Stimulated activated CD4-positive, alpha-beta T cell treated with anti-CD3 and anti-CD28 coated beads, TNF-alpha, amount 100 ng/mL, for 24 hours (primary cell): ENCODE measurements around the gene PHOX2B.

Experiments used
- DNase-seq, 3 experiments: peaks; one replicate each; pipeline ENCODE4 v3.0.0-alpha.2; 2020; ENCODE audit warnings: low read depth in 3 of 3

The PHOX2B gene

DNA sequence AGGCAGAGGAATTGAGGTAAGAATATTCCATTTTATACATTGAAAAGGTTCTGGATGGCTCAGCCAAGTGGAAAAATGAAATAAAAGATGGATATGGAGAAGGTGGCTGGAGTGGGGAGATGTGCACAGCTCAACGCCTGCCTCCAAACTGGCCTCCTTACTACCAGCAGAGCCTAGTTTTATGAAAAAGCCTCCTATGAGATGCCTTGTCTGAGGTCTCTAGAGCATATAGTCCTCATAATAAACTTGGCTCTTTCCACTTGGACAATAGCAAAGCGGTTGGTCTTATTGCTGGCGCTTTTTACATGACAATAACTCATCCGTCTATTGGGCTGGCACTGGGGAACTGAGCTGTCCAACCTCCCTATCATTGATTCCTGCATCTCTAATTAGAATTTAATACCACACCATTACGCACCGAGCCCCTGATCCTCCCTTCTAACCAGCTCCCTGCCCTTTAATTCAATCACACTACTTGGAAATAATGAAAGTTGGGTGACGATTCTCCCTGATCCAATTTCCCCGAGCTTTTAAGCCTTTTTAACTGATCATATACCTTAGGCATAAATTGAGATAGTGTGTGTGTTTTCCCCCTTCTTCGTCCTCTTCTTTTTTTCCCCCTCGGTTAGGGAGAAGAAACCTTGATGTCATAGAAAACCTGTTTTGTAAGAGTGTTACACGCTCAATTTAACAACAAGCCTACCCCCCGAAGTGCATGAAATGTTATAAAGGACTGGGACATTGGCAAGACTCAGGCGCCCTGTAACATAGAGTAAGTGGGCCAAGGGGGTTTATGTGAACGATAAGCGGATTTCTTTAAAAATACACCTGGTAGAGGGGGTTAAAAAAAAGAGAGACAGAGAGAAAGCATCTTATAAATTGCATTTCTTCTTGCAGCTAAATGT lies at the start of gene PHOX2B:
Gene PHOX2B, minus strand, starts transcription at position 155 of the 905 bp plus-strand sequence. Its CDS starts 115 bp downstream, at position 40.
- no peak for DNase-seq

DNA sequence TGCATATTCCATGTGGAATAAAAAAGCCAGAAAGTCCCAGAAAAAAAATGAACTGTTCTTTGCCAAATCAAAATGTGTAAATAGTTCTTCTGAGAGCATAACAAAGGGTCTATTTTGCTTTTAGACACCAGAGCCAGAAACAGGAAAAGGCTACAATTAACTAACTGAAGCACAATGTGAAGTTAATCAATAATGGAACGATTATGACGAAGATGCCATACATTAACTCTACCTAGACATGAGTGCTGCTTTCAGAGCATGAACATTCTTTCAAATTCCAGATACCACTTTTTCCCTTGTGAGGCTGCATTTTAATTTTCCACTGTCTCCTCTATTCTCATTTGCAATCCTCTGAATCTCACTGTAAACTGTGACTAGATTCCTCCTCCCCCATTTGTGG lies 48.7 kb upstream of the PHOX2B start:
- DNase-seq = no peak

DNA sequence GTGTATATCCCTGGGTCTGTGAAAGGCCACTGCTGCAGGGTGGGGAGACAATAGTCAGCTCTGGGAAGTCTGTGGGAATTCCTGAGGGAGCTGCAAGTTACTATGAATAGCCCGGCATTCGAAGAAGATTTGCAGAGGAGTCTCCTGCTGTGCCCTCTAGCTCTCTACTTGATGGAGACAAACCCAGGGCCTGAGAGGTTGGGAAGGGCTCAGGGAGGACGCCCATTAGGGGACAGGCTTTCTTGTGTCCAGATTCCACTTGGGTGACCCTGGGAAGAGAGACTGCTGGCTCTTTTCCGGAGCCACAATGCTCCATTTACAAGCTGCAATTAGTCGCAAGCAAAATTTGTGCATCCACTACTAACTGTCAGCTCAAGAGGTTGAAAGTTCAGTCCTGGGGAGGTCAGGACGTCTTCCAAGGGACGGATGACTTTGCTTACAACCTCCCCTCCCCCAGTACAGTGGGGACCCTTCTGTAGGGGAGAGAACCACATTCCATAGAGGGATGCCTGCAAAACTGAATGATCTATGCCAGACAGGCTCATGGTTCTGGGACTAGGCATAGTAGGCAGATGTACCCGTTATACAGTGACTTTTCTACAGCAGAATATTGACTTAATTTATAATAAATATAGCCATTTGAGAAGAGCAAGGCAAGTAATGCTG lies 48.2 kb upstream of the PHOX2B start:
- DNase-seq = no peak

DNA sequence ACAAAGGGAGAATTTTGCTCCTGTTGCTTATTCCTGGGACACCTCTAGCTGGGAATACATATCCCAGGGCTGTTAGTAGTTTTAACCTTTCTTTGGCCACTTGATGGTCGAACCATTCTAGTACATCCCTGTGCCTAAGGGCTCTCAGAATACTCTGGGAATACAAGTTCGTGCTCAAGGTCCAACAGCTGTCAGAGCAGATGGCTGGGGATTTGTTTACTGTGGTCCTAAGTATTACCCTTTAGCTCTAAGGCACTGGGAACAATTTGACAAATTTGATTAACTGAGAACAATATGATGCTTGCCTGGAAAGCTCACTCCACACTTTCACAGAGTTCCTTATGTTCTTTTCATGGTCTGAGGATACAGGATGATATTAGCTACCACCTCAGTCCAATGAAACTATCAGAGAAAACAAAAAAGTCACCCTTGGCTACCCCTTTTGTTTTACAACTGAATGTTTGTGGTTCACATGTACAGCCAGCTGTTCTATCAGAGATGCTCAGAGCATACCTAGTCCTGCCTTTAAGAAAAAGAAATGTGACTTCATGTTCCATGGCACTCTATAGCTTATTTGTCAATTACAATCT lies 47.4 kb upstream of the PHOX2B start:
- no peak for DNase-seq

DNA sequence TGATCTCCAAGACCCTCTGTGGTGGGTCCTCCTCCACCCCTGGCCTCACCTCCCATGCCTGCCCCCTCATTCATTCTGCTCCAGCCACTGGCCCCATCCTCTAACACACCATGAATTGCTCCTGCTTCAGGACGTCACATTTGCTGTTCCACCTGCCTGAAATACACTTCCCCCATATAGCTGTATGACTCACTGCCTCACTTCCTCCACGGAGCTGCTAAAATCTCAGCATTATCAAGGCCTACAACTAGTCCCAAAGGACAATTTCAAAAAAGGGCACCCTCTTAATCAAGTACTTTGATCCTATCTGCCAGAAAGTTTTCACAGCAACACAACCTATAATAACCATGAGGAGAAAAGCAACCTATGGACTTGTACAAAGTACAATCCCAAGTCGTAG lies 43.6 kb upstream of the PHOX2B start:
- DNase-seq = no peak

DNA sequence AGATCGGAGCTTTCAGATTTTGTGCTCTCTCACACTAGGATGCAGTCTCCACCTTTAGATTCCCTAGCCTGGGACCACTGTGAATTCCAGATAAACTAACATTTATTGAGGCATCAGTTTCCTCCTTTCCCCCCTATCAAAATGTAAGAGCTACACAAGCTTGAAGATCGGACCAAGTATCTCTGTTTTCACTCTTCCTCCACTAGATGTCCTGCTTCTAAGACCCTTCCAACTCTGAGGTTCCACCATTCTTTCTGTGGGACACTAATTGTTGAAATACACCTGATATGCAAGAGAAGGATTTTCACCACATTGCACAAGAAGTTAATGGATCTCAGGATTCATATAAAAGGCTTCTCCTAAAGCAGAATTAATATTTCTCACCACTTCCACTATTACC lies 43.0 kb upstream of the PHOX2B start:
- no peak for DNase-seq

DNA sequence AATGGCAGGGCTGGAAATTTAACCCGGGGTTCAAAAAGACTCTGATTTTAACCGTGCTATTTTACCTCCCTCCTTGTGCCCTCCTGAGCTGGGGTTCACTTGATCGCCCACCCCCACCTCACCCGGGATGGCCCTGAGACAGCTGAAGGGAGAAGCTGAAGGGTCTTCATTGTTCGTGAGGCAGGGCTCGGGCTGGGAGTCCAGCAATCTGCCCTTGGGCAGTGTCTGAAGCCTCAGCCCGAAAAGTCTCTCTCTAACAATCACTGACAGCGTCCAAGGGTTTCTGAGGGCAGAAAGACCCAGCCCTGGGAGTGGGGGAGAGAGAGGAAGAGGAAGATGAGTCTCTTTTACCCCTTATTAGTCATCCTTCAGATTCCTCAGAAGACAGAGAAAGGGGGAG lies 39.4 kb upstream of the PHOX2B start:
- no peak for DNase-seq

DNA sequence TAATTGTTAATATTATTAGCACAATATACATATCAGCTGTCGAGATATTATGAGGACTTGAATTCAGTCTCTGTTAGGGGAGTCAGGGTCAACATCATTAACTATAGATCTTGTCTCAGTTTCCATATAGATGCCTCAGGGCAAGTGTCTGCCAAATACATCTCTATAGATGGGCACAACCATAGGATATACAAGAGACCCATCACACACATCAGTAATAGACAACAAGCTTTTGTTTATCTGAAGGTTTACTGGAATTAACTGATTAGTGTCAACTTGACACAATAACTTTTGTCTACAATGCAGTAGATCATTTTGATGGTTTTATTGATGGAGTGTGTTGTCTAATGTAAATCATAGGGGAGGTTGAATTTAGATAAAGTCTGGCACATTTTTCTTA lies 37.1 kb upstream of the PHOX2B start:
- DNase-seq = no peak

DNA sequence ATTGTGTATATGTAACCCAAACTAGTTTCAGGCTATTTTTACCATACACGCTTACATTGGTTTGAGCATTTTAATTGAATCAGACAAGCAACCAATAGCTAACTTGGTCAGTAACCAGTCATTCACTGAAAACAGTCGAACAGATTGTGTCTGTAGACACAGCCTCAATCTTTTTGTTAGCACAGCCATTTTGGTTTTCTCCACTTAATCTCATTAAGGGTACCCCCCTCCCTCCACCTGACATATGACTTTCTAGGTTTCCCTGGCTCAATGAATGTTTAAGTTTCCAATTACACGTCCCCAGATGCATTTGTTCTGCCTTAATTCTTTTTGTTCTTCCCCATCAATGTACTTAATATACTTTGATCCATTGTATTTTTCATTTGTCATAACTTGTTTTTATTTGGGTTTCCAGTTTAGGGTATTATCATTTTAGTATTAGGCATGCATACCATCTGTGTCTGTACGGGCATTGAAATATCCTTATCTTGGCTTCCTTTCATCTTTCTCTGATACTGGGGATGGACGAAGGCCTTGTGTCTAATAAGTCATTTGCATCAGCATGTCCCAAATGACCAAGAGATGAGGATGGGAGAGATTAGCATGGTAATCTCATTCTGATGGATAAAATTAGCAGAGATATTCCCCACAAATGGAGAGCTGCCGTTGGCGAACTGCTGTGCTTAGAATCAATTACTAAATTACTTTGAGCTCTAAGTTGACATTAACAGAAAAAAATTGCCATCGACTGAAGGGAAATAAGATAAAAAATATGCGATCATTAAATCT lies 35.9 kb upstream of the PHOX2B start:
- no peak for DNase-seq

DNA sequence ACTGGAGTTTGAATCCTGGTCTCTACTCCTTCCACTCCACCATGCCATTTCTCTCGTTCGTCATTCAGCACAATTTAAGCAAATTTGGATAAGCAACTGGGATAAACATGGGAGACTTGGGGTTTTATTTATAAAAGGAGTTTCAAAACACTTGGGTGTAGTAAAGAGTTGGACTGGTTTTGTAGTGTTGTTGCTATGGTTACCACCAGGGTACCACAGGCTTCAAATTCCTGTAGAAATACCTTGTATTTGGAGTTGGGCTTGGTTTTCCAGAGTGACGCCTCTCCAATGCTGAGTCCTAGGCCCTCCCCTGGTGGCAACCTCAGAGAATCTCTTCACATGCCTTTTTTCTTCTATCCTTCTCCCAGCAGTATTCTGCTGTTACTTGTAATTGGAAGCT lies 27.9 kb upstream of the PHOX2B start:
- no peak for DNase-seq

DNA sequence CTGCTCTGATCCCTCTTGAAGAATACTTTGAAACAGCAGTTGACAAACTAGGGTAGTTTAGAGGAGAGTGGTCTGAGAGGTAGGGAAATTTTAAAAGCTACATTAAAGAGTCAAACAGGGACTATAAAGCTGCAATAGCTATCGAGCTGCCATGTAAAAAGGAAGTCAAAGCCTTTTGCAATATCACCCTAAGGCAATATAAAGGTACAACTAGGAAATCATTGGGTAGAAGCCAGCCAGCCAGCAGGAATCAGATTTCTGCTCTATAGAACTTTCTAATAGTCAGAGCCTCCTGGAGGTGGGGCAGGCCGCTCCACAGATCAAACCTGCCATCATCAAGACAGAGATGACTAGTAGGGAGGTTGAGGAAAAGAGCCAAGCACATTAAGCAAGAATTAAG lies 15.2 kb upstream of the PHOX2B start:
- no peak for DNase-seq

DNA sequence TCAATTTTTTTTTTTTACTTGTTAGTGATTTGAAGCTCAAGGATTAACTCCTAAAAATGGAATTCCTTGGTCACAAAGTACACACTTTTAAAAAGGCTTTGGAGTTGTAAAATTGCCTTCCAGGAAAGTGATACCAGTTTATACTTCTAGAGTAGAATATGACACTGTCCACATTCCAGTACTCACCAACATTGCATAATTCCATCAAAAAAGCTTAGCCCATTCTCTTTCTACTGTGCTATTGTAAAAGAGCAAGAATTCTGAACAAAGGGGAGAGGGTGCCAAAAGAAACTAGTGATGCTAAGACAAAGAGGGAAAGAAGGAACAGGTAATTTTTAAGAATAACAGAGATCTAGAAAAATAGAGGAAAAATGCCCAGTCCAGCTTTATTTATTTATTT lies 10.4 kb upstream of the PHOX2B start:
- no peak for DNase-seq

DNA sequence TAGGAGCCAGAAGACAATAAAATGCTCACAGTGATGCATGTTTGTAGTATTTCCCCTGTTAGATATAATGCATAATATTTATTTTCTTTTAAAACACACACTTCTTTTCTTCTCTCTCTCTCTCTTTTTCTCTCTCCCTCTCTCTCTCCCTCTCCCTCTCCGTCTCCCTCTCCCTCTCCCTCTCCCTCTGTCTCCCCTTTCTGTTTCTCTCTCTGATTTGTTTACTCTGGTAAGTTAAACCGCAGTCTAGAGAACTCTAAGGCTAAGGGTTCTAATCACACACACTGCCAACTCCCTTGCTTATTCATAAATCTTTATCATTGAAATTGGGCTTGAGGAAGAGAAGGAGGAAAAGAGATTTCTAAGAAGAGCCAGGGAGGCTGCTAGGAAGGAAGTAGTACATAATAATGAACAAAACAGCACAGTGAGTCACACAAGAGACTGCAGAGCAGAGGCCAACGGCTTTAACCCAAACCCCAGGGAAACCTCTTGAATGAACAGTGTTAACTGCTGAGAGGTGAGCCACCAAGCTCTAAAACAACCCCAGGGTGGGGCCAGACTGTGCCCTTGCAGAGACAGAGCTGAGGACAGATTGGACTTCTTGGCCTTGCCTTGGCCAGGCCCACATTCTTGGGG lies 9.1 kb upstream of the PHOX2B start:
- DNase-seq = no peak

DNA sequence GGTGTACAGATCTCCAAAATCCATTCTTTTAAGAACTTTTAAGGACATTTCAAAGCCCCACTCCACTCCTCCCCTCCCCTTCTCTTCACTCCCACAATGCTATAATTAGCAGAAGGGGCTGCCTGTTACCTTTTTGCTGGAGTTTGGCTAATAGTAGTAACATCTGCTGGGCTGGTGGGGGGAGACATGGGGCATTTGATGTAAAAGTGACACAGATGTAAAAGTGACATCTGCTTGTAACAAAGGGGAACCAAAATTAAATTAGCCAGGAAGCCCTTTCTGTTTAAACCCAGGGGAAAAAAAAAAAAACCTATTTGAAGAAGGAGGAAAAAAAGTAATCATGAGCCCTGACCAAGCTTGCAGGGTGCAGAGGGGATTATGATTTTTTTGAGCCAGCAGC lies 5.4 kb upstream of the PHOX2B start:
- DNase-seq = no peak

DNA sequence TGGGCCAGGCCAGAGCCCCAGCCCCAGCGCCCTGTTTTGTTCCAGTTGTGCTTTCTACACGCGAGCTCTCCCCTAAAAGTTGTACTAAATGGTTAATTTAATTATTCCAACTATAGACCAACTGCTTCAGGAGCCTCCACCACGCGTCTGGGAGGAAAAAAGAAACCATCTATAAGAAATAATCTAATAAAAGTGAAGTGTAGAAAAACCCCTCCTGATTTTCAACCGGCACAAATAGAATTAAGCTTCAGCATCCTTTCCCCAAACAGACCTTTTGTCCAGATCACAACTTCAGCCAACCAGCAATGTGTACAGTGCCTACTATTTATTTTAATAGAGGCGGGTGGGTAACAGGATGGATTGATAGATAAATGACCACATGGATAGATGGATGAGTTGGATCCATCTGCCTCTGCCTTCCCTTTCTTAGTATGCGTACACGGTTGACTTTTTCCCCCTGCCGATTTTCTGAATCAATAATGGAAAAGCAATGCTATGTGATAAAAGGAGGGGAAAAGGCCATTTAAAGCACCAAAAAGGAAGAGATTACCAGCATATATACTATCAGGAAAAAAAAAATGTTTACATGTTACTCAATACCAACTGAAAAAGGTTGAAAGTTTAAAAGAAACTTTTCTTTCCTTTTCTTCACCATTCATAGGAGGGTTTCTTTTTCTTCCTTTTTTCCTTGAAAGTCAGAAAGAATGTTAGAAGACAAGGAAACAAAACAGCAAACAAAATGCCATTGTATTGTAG lies 3.7 kb upstream of the PHOX2B start:
- no peak for DNase-seq

DNA sequence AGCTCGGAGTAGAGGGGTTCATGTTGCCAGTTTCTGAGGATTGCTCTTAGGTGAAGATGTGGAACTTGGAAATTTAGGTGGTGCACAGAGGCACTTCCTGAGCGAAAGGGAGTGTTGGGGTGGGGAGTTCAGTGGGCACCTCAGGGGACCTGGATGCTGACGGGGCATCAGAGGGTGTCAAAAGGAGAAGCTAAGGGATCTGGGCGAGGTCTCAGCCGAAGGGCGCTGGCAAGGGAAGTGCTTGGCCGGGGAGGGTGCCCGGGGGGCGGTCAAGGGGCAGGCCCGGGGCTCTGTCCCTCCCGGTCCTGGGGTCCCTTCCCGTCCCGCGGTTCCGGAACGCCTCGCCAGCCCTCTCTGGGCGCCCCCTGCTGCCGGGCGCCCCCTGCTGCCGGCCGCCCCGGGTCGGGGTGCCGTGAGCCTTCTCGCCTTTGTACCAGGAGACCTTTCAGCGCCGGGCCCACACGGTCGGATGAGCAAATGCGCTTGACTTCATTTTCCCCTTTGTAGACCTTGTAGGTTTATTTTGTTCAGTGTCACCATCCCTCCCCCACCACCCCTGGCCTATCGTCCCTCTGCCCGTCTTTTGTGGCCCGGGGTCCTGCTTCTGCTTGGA lies 3.0 kb upstream of the PHOX2B start:
- DNase-seq = no peak

DNA sequence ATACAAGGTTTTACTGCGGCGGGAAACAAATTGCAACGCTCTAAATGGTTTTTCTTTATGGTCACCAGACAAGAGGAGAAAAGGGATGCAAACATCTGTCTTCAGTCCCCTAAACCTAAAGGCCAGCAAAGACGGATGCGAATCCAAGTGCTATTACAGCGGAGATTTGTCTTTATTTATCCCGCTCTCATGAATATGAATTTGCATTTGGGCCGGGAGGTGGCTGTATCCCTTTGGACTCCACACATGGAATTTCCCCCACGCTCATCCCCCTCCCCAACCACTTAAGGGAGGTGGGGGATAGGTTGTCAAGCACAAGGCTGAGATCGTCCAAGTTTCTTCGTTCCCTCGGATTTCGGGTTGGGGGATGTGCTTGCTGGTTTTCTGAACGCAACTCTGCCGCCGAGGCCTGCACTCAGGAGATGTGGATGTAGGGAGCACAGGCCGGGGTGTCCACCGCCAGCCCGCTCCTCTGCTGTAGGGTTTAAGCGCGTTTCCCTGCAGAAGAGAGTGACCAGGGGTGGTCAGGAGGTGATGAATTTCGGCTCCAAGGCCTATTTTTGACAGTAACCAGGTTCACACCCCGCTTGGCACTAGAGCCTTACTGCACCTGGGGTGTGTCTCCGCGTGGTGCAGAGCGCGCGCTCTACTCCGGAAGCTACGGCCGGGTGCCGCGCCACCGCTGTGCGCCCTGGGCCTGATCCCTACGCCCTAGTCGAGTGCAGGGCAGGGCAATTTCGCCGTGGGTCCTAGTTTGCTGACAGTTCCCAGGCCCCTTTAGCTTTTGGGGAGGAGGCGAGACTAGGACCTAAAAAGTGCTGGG lies 2.3 kb upstream of the PHOX2B start:
- no peak for DNase-seq

DNA sequence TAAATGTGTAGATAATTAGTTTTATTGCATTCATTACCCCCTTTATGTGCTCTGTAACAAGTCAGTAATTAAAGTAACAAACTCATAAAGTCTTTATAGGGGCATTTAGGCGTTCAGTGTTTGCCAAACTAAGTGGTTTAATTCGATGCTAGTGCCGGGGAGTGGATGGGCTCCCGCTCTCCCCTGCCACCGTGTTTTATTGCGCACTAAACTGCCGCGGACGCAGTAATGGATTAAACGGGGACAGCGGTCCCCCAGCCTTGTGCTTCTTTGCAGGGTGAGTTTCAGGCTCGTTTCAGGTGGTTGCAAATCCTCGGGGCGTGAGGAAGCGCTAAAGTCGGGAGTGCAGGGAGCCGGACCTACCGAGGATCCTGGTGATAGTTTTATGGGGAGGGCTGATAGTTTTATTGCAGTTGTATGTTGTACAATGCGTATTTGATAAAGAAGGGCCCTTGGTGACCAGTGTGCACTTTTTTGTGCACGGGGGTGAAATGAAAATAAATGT lies 1.6 kb upstream of the PHOX2B start:
- no peak for DNase-seq

DNA sequence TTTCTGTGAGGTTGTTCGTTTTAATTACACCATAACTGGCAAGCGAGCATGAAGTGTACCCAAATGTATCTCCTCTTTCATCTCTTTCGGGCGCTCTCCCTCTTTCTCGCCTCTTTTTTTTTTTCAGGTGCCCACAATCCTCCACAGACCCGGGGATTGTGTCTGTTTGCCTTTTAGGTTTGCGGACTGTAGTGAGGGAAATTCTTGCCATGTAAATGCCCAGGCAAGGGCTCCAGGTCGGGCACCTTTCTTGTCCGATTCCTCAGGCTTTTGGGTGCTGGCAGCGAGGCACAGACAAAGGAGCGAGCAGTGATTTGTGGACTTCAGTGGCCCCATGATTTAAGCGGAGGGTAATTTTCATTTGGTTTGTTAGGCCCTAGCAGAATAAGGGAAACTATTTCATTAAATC lies 1.1 kb upstream of the PHOX2B start:
- no peak for DNase-seq
